Activated effector memory CD4-positive, alpha-beta T cell treated with Interleukin-2 at 50 U/mL for 16 hours (primary cell): ENCODE data around the gene ST6GALNAC3.

Experiments used
- DNase-seq: peaks from one replicate; pipeline ENCODE4 v3.0.0-alpha.2; 2020

ST6GALNAC3 gene

DNA sequence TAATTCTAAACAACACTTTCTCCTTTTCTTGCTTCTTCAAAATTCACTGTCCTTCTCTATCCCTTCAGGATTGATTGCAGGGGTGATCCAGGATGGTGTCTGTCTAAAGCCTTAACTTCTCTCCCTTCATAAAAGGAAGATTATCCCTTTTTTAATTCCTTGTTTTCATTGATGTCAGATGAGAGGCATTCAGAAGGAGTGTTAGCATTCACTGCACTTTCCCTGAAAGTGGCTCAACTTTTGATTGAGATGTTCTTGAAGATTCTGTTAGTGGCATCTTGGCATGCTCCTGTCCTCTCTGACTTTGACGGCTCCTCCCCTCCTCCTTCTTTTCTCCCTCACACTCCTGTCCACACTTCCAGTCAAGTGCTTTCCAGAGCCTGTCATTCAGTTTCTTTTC lies 71.6 kb downstream of the ST6GALNAC3 start:
- DNase-seq = no peak

- no peak for DNase-seq
These were observed 73.4 kb downstream of the ST6GALNAC3 start for GRCh38 chr1:76147917-76148316.

DNA sequence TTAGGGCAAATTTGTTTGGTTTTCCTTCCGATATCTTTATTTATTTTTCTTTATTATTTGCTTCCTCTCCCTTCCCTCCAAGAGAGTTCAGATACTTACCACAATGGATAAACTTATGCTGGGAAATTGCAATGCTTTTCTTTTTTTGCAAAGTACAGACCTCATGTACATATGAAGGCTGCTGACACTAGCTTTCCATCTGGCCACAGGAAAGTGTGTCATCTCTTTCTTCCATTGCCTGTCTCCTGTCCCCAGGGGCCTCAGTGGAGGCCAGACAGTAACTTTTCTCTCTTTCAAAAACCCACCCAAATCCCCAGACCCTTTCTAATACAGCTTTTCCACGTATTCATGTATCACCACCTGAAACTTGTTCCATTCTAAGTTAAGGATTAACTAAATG lies 73.9 kb downstream of the ST6GALNAC3 start:
- DNase-seq = no peak

DNA sequence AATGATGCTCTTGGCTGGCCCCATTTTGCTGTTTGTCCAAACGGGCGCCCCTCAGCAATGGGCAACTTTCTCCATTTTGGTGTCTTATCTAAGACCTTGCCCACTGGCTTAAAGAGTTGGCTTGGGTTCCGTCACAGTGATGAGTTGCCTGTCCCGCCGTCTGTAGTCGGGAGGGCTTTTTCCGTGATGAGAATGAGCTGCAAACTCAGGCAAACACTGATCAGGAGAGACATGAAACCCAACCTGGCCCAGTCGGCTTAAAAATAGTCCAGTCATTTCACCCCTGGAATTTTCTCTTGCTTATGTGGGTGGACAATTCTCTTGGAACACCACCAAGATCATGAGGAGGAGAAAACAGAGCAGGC lies 79.3 kb downstream of the ST6GALNAC3 start:
- no peak for DNase-seq

DNA sequence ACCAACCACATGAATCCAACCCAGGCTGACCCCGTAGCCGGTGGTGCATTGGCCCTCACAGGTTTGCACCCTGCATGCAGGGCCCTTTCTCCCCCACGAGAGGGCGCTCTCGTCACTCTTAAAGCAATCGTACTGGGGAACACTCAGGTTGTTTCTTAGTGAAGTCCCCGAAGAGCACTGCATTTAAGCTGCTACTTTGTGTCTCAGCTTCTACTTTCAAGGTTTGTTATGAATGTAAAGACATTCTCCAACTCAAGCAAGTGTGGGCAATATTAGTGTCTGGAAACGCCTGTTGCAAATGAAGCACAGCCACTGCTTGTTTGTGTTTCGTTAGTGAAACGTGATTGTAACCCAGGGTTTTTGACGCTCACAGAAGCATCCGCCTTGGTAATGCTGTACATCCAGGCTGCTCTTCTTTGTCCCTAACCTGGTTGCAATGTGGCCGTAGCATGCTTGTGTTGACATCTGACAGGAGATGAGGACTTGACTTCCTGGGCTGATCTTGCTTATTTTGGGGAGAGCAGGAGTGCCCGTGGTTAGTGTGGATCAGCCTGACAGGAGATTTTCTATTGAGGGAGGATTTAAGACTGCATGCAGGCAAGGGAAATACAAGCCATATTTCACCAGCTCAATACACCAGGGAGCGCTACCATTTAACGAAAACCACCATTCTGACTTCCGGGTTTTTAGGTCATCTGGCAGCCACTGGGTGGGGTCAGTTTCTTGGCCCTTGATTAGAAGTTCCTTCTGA lies 79.8 kb downstream of the ST6GALNAC3 start:
- DNase-seq = peak; percentile 64

- DNase-seq = no peak
These were observed 82.4 kb downstream of the ST6GALNAC3 start for GRCh38 chr1:76156987-76157386.

DNA sequence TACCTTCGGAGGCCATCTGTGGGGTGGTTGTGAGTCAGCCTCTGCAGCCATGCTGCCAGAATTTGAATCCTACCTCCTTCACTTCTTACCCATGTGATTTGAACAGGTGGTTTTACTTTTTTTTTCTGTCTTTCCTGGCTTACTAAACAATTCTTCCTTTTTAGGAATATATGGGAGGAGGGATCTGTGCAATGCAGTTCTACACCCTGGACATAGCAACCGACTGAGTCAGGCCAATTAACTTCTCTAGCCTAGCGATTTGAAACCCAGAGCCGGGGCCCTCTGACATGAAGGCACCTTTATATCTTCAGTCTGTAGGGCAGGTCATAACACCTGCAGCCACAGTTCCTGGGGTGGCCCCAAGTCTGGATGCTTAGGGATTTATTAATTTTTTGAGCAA lies 83.6 kb downstream of the ST6GALNAC3 start:
- no peak for DNase-seq

DNA sequence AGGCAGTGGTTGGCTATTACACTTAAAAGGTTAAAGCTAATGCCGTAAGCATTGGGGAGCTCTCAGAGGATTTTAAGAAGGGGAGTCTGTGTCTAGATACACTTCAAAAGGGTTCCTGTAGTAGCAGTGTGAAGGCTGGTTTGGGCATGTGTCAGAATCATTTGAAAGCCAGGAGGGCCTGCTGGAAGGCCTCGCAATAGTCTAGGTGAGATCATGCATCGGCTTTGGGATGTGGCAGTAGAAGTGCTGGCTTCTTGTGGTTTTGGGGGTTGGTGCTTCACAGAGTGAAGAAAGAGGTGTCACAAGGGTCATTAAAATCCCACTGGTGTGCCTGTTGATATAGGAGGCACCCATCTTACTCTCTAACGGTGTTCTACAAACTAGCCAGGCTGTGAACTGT lies 85.7 kb downstream of the ST6GALNAC3 start:
- DNase-seq = no peak

- DNase-seq = no peak
These were observed 86.9 kb downstream of the ST6GALNAC3 start for GRCh38 chr1:76161451-76161850.

- DNase-seq = no peak
These were observed 87.7 kb downstream of the ST6GALNAC3 start for GRCh38 chr1:76162254-76162653.

DNA sequence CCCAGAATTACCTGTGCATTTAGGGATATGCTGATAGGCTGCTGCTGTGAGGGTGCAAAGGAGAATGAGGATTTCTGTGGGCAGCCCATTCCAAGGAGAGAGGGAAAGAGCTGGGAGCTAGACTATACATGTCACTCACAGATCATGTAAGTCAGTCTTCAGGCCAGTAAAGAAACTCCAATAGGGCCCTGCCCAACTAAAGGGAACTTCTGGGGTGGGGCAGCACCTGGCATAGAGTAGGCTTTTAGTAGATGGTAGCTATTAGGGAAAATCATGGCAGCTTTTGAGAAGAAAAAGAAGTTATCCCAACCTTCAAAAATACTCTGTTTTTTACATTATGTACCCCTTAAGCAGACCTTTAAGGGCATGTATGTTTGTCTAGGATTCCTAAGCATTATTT lies 89.6 kb downstream of the ST6GALNAC3 start:
- no peak for DNase-seq

DNA sequence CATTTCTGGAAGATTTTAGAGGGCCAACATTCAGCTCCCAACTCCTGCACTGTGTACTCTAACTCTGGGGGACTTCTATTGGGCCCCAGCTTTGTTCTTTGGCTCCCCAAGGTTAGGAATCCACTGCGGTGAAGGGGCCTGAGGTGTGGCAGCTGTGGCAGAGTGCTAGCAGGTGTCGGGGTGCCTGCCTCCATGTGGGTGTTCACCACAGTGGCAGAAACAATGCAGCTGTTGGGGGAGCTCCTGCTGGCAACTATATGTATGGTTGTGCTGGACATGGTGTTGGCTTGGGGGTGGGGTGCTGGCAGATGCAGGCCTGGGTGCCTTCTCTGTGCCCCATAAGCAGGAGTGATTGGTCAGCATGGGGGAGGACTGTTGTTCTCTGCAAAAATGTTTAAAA lies 95.5 kb downstream of the ST6GALNAC3 start:
- DNase-seq = no peak

- no peak for DNase-seq
These were observed 96.0 kb downstream of the ST6GALNAC3 start for GRCh38 chr1:76170513-76170912.

GRCh38 chr1:76176000-76176399 lies 101.5 kb downstream of the ST6GALNAC3 start:
- DNase-seq = no peak

DNA sequence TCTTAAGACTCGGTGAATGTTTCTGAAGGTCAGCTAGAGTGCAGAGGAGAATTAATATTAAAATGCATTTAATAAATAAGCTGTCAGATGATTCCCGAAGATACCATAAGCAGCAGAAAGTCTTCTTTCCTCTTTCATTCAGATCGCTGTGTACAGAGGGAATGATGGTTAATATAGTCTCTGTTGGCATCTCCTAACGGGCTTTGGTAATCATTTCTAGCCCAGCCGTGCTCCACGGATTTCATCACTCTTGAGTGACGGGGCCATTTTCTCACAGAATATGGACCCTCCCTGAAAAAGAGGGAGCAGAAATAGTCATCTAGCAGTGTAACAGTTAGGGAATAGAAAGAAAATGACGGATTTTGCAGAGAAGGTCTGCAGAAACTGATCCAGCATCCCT lies 103.1 kb downstream of the ST6GALNAC3 start:
- no peak for DNase-seq

DNA sequence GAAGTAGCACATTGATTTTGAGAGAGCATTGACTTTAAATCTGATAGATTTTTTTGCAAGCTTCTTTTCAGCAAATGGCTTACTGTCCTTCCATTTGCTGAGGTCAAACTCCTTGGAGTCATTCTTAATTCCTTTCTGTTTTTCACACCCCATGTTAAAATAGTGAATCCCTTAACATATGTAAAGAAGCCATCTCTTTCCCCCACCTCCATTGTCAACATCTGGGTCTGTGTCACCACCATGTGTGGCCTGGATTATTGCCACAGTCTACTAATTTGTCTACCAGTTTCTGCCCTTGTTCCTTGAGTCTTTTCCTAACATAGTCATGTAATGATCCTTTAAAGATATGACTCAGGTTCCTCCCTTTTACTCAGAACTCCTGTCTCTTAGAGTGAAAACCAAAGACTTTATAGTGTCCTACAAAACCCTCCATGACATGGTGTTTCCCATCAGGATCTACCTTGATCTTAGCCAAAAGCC lies 104.7 kb downstream of the ST6GALNAC3 start:
- DNase-seq = no peak

DNA sequence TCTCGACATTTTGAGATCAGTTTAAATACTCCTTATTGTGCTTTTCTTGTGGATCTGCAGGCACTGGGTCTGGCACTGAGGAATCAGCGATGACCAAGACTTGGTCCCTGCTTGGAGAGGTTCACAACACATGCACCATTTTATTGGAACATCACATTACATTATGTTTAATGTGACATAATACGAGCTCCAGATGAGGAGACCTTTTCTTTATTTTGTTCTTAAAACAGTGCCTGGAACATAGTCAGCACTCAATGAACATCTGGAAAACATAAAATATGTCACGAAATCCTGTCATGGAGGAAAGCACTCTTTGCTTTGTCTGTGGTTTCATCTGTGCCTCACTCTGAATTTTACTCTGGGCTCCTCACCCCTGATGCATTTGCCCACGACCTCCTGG lies 110.7 kb downstream of the ST6GALNAC3 start:
- no peak for DNase-seq

DNA sequence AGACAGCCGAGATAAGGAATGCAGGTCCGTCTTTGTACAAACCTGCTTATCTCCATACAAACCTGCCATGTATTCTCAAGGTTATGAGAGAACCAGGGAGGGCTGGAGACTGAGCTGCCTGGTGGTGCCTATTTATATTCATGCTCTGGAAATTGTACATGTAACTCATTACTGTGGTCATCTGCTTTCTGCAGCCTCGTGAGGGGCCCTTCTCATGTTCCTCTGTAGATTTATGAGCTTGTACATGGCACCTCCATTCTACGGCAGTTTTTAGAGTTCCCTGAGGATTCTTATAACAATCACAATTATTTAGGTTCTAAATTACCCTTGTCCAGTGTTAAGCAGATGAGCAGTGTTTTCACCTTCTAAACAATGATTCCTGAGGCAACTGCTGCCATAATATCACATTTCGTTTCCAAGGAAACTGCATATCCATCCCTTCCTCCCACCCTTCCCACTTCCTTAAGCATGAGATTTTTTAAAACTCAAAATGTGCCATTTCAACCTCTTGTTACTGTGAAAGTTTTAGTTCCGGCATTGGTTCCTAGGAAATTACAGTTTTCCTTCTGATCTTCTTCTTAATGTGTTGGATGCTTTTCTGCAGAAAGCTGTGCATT lies 112.1 kb downstream of the ST6GALNAC3 start:
- DNase-seq = no peak

DNA sequence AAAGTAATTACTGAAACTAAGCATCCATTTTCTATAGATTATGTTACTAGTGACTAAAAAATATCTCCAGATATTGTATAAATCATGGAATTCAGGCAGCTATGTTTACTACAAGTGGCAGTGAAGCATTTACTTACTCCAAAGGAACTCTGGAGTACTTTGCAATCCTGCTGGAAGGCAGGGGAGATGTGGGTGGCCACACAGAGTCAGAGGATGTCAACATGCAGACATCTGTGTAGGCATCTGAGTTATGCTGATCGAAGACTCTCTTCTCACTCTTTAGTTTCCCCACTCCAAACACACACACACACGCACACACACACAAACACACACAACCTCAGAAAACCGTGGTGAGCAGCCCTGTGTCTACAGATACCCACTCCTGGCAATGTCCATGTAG lies 112.9 kb downstream of the ST6GALNAC3 start:
- no peak for DNase-seq

GRCh38 chr1:76189310-76189709 lies 114.8 kb downstream of the ST6GALNAC3 start:
- DNase-seq = no peak

- no peak for DNase-seq
These were observed 116.3 kb downstream of the ST6GALNAC3 start for GRCh38 chr1:76190749-76191424.

DNA sequence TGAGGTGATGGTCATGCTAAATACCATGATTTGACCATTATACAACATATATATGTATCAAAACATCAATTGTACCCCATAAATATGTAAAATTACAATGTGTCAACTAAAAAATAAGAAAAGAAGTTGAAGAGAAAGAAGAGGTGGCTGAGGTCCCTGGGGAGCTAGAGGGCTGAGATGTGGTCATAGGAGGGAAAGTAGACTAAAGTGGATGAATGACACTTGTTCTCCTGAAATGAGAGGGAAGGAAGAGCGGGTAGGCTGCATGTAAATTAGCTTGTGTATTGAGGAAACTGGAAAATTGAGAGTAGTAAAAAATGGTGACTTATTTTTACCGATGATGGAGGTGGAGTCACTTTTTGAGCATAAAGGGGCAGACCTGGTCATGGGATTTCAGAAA lies 117.0 kb downstream of the ST6GALNAC3 start:
- no peak for DNase-seq

DNA sequence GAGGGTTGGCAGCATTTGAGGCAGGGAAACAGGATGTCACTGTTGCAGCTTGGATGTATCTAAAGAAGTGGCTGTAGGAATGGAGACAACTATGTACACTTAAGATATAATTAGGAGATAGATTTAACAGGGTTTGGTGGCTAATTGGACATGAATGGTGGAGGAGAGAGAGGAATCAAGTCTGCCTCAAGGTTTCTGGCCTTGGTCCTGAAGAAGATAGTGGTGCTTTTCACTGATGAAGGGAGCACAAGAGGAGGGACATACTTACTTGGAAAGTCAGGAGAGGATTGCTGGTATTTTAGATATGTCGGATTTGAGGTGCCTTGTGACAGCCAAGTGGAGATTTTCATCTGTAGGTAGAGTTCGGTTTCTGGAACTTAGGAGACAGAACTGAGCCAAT lies 123.9 kb downstream of the ST6GALNAC3 start:
- no peak for DNase-seq

- DNase-seq = no peak
These were observed 128.1 kb downstream of the ST6GALNAC3 start for GRCh38 chr1:76202670-76203069.
